MG63 (cell line): Measurements from ENCODE around the gene LSM8. TPM values are rescaled to one million over a fixed set of nuclear protein-coding genes. Genes with fewer than 3 reads are reported as not detected.
"Not testable (repeated sequence)": the region's sequence is repeated elsewhere in the genome, so short reads cannot be mapped to it uniquely, and the experiment has no call there.

ENCODE experiments used
- DNase-seq: peaks from one replicate; pipeline ENCODE4 v3.0.0-alpha.2; 2020
- H3K27me3 ChIP-seq: fragments of 250-450 bp; sonication (Bioruptor Pico); 2 replicates; pipeline ENCODE4 v1.5.1; 2020; ENCODE audit warnings: mild to moderate bottlenecking, moderate library complexity
- H3K36me3 ChIP-seq: fragments of 250-450 bp; sonication (Bioruptor Pico); 2 replicates; pipeline ENCODE4 v1.5.1; 2020; ENCODE audit warnings: mild to moderate bottlenecking, moderate library complexity
- H3K4me3 ChIP-seq: fragments of 250-450 bp; sonication (Bioruptor Pico); 2 replicates; pipeline ENCODE4 v1.5.1; 2020; ENCODE audit warnings: mild to moderate bottlenecking, moderate library complexity
- H3K9me3 ChIP-seq: fragments of 250-450 bp; sonication (Bioruptor Pico); 2 replicates; pipeline ENCODE4 v1.5.1; 2020; ENCODE audit warnings: mild to moderate bottlenecking, moderate library complexity
- total RNA-seq: library from RNA; depleted of rRNA; stranded (reverse); fragments of >200 nt; shearing (Covaris generic); gene quantifications from 2 replicates; pipeline ENCODE4 v1.2.3, GENCODE V29; 2014; ENCODE audit warnings: low replicate concordance; rRNA removed

Gene LSM8
- 28.0 and 38.8 TPM in 2 replicates for total RNA-seq

GRCh38 chr7:118183786-118184564 is at the start of gene LSM8:
Gene LSM8 (plus strand): TSS chr7:118184164. CDS start chr7:118184224, 60 bp downstream.
- H3K27me3 ChIP-seq = no peaks in the 10 kb centered on the region
- peak within 1 kb of the TSS; percentile 90 for H3K4me3 ChIP-seq
- H3K9me3 ChIP-seq = no peaks in the 10 kb centered on the region
- peaks cover 37% of the 10 kb centered on the region for H3K36me3 ChIP-seq
- DNase-seq = peak; percentile 92

- DNase-seq, H3K36me3 ChIP-seq, H3K4me3 ChIP-seq, H3K27me3 ChIP-seq, H3K9me3 ChIP-seq: not testable (repeated sequence)
These were observed 49.5 kb upstream of the LSM8 start for GRCh38 chr7:118134420-118134819.

- no peak overlapping the region for H3K4me3 ChIP-seq
- no peaks in the 10 kb centered on the region for H3K36me3 ChIP-seq
- no peaks in the 10 kb centered on the region for H3K27me3 ChIP-seq
- peak; percentile 14 for DNase-seq
- no peaks in the 10 kb centered on the region for H3K9me3 ChIP-seq
These were observed 43.5 kb upstream of the LSM8 start for GRCh38 chr7:118140468-118140867.

- Histone ChIP-seq H3K27me3 (no peaks in the 10 kb centered on the region), H3K4me3 (no peak overlapping the region)
- DNase-seq = no peak
These were observed 42.0 kb upstream of the LSM8 start for GRCh38 chr7:118142012-118142411.

GRCh38 chr7:118148930-118149329 is 35.0 kb upstream of the LSM8 start:
- peak; percentile 42 for DNase-seq
- no peaks in the 10 kb centered on the region for H3K36me3 ChIP-seq
- no peaks in the 10 kb centered on the region for H3K9me3 ChIP-seq
- no peaks in the 10 kb centered on the region for H3K27me3 ChIP-seq
- no peak overlapping the region for H3K4me3 ChIP-seq

More at GRCh38 chr7:118142012-118142411, 42.0 kb upstream of the LSM8 start:
- no peaks in the 10 kb centered on the region for H3K9me3 ChIP-seq
- H3K36me3 ChIP-seq = no peaks in the 10 kb centered on the region

GRCh38 chr7:118149394-118149793 is 34.6 kb upstream of the LSM8 start:
- H3K9me3 ChIP-seq = no peaks in the 10 kb centered on the region
- H3K4me3 ChIP-seq = no peak overlapping the region
- H3K27me3 ChIP-seq = no peaks in the 10 kb centered on the region
- no peaks in the 10 kb centered on the region for H3K36me3 ChIP-seq
- DNase-seq = no peak

- H3K9me3 ChIP-seq = no peaks in the 10 kb centered on the region
- DNase-seq = no peak
- no peaks in the 10 kb centered on the region for H3K27me3 ChIP-seq
- no peaks in the 10 kb centered on the region for H3K36me3 ChIP-seq
- no peak overlapping the region for H3K4me3 ChIP-seq
These were observed 32.3 kb upstream of the LSM8 start for GRCh38 chr7:118151671-118152070.

GRCh38 chr7:118152149-118152548 is 31.8 kb upstream of the LSM8 start:
- Histone ChIP-seq H3K9me3 (no peaks in the 10 kb centered on the region), H3K27me3 (no peaks in the 10 kb centered on the region), H3K4me3 (no peak overlapping the region), H3K36me3 (no peaks in the 10 kb centered on the region)
- no peak for DNase-seq

GRCh38 chr7:118152654-118153053 is 31.3 kb upstream of the LSM8 start:
- Histone ChIP-seq H3K9me3 (peaks cover 1% of the 10 kb centered on the region), H3K27me3 (no peaks in the 10 kb centered on the region), H3K4me3 (no peak overlapping the region), H3K36me3 (no peaks in the 10 kb centered on the region)
- no peak for DNase-seq

- no peak for DNase-seq
These were observed 30.3 kb upstream of the LSM8 start for GRCh38 chr7:118153551-118154177.

GRCh38 chr7:118158766-118159165 is 25.2 kb upstream of the LSM8 start:
- no peak for DNase-seq
- no peak overlapping the region for H3K4me3 ChIP-seq
- H3K27me3 ChIP-seq = no peaks in the 10 kb centered on the region
- no peaks in the 10 kb centered on the region for H3K36me3 ChIP-seq
- H3K9me3 ChIP-seq = peaks cover 8% of the 10 kb centered on the region

More at GRCh38 chr7:118153551-118154177, 30.3 kb upstream of the LSM8 start:
- Histone ChIP-seq H3K9me3 (peaks cover 8% of the 10 kb centered on the region), H3K4me3 (no peak overlapping the region), H3K36me3 (no peaks in the 10 kb centered on the region), H3K27me3 (no peaks in the 10 kb centered on the region)

GRCh38 chr7:118169146-118169545 is 14.8 kb upstream of the LSM8 start:
- Histone ChIP-seq H3K4me3 (no peak overlapping the region), H3K36me3 (no peaks in the 10 kb centered on the region), H3K27me3 (no peaks in the 10 kb centered on the region), H3K9me3 (no peaks in the 10 kb centered on the region)
- DNase-seq = no peak

GRCh38 chr7:118175740-118176139 is 8.2 kb upstream of the LSM8 start:
- Histone ChIP-seq H3K9me3 (no peaks in the 10 kb centered on the region), H3K4me3 (no peak overlapping the region), H3K27me3 (no peaks in the 10 kb centered on the region), H3K36me3 (no peaks in the 10 kb centered on the region)
- no peak for DNase-seq

GRCh38 chr7:118179191-118179590 is 4.8 kb upstream of the LSM8 start:
- no peak for DNase-seq
- H3K36me3 ChIP-seq = no peaks in the 10 kb centered on the region
- no peak overlapping the region for H3K4me3 ChIP-seq
- no peaks in the 10 kb centered on the region for H3K27me3 ChIP-seq
- no peaks in the 10 kb centered on the region for H3K9me3 ChIP-seq

GRCh38 chr7:118182593-118183427 is 1.2 kb upstream of the LSM8 start:
- H3K36me3 ChIP-seq = peaks cover 25% of the 10 kb centered on the region
- peak overlapping the region; percentile 90 for H3K4me3 ChIP-seq
- no peaks in the 10 kb centered on the region for H3K9me3 ChIP-seq
- DNase-seq = no peak
- no peaks in the 10 kb centered on the region for H3K27me3 ChIP-seq

GRCh38 chr7:118183428-118183785 is 557 bp upstream of the LSM8 start:
- peak overlapping the region; percentile 90 for H3K4me3 ChIP-seq
- H3K9me3 ChIP-seq = no peaks in the 10 kb centered on the region
- DNase-seq = peak; percentile 1
- no peaks in the 10 kb centered on the region for H3K27me3 ChIP-seq
- H3K36me3 ChIP-seq = peaks cover 31% of the 10 kb centered on the region

- Histone ChIP-seq H3K4me3 (peak overlapping the region; percentile 90), H3K9me3 (no peaks in the 10 kb centered on the region), H3K36me3 (peaks cover 40% of the 10 kb centered on the region), H3K27me3 (no peaks in the 10 kb centered on the region)
- DNase-seq = no peak
These were observed 589 bp downstream of the LSM8 start for GRCh38 chr7:118184565-118184940.
